Measurements from ENCODE around the gene IQGAP1.

DNA sequence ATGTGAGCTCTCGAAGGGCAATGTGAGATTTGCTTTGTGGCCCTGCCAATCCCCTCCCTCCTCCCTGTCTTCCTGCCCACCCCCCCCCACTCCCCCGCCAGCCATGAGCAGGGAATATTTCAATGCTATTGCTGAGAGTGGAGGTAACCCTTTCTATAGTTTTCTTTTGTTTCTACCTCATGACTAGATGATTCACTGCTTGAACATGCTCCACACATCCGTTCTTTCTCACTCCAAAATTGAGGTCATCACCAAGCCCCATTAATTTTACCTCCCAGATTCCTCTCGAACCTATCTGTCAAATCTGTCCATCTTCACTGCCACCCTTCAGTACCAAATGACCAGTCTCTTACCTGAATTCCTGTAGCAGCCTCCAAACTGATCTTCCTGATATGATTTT is 23.8 kb upstream of the IQGAP1 start:
- TF ChIP-seq, protein P1, sequence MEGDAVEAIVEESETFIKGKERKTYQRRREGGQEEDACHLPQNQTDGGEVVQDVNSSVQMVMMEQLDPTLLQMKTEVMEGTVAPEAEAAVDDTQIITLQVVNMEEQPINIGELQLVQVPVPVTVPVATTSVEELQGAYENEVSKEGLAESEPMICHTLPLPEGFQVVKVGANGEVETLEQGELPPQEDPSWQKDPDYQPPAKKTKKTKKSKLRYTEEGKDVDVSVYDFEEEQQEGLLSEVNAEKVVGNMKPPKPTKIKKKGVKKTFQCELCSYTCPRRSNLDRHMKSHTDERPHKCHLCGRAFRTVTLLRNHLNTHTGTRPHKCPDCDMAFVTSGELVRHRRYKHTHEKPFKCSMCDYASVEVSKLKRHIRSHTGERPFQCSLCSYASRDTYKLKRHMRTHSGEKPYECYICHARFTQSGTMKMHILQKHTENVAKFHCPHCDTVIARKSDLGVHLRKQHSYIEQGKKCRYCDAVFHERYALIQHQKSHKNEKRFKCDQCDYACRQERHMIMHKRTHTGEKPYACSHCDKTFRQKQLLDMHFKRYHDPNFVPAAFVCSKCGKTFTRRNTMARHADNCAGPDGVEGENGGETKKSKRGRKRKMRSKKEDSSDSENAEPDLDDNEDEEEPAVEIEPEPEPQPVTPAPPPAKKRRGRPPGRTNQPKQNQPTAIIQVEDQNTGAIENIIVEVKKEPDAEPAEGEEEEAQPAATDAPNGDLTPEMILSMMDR (IDR thresholded peaks at IDR 0.05; ENCODE audit: low read depth, low read length, missing input control), result no peak
- TF ChIP-seq YY1 (IDR thresholded peaks at IDR 0.05), result no peak
- TF ChIP-seq, protein P2, sequence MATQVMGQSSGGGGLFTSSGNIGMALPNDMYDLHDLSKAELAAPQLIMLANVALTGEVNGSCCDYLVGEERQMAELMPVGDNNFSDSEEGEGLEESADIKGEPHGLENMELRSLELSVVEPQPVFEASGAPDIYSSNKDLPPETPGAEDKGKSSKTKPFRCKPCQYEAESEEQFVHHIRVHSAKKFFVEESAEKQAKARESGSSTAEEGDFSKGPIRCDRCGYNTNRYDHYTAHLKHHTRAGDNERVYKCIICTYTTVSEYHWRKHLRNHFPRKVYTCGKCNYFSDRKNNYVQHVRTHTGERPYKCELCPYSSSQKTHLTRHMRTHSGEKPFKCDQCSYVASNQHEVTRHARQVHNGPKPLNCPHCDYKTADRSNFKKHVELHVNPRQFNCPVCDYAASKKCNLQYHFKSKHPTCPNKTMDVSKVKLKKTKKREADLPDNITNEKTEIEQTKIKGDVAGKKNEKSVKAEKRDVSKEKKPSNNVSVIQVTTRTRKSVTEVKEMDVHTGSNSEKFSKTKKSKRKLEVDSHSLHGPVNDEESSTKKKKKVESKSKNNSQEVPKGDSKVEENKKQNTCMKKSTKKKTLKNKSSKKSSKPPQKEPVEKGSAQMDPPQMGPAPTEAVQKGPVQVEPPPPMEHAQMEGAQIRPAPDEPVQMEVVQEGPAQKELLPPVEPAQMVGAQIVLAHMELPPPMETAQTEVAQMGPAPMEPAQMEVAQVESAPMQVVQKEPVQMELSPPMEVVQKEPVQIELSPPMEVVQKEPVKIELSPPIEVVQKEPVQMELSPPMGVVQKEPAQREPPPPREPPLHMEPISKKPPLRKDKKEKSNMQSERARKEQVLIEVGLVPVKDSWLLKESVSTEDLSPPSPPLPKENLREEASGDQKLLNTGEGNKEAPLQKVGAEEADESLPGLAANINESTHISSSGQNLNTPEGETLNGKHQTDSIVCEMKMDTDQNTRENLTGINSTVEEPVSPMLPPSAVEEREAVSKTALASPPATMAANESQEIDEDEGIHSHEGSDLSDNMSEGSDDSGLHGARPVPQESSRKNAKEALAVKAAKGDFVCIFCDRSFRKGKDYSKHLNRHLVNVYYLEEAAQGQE (IDR thresholded peaks at IDR 0.05), result no peak
- no peak for TF ChIP-seq ZBTB33 (IDR thresholded peaks at IDR 0.05)

Data from liver (tissue), 2 donors.